Erythroblast (primary cell): ENCODE measurements around the gene LHPP.

Source experiments
- GATA1 ChIP-seq: IDR thresholded peaks from 2 replicates; pipeline ENCODE4 v1.6.1; 2011; ENCODE audit warnings: low read depth, mild to moderate bottlenecking, control low read depth, low read length, moderate library complexity
- POLR2A ChIP-seq: IDR thresholded peaks from 2 replicates; pipeline ENCODE4 v1.6.1; 2011; ENCODE audit warnings: mild to moderate bottlenecking, low read length

DNA sequence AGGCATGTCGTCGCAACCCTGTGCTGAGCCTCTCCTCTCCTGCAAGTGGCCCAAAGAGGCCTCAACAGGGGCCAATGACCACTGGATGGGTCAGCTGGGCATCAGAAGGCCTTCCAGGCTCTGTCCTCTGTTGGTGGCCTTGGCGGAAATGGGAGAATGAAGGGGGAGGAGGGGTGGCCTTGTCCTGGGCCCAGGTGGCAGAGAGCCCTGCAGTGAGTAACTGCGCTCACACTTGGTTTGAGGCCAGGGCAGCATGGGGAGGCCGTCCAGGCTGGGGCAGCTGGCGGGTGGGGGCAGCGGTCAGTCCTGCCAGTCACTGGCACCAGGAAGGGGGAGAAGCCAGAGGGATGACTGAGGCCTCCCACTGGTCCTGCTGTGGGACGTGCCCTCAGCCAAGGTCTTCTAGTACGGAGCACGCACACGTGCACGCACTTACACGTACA lies 59.8 kb downstream of the LHPP start:
- TF ChIP-seq POLR2A (no peak), GATA1 (no peak)
